Heart left ventricle (tissue), 13 donors: Measurements from ENCODE around the gene CDC42EP3.

Experiments
- CTCF ChIP-seq, 12 donors: fragments of 200-600 bp; sonication (generic) in 4 of 12; IDR thresholded peaks; one replicate each; pipeline versions ENCODE4 v1.5.0 to v1.8.0; 2018 to 2022; ENCODE audit warnings: antibody characterized with exemption in 12 of 12, mild to moderate bottlenecking in 5 of 12
- POLR2A ChIP-seq, 2 donors: fragments of 450-650 bp; IDR thresholded peaks; one replicate each; pipeline ENCODE4 v1.6.1; 2017; ENCODE audit warnings: antibody characterized with exemption in 2 of 2, mild to moderate bottlenecking in 2 of 2, moderate library complexity in 2 of 2
- donor health status: ischemic (EF 13 %, LVEDD 7.1; RV severe dilation, severe dysfunction).
- donor health status: DM: no; HTN: yes; CAD: no.
- donor health status: DM: no; HTN: no; CAD: no.
- donor health status: ischemic (EF 25% LVEDD 6.9; RV normal size, moderate dysfunction).
- donor health status: ischemic (EF 25% LVEDD 5.7; RV mildly dilated, moderate dysfunction).
- donor health status: ischemic (EF 35%, LVEDD 5.7; RV mildly dilated, moderate dysfunction).
- donor health status: nonischemic (EF 11% LVEDD 7.7; RV severe dilation, severe dysfunction).
- donor health status: DM: yes; HTN: yes; CAD: no.
- donor health status: PGD.
- donor health status: ischemic (EF 29% LVEDD 5.4; RV normal size, mild dysfunction).
- donor health status: nonischemic (EF 23%, LVEDD 6.1; RV moderate dilation, normal function).

- no peak for TF ChIP-seq CTCF (IDR thresholded peaks at IDR 0.05)
- TF ChIP-seq POLR2A (IDR thresholded peaks at IDR 0.05) = no peak
Measured at GRCh38 chr2:37633845-37634244, 37.6 kb downstream of the CDC42EP3 start.
